HG03575 (cell line): ENCODE data around the gene SSX2.
"Not testable (repeated sequence)": the region's sequence is repeated elsewhere in the genome, so short reads cannot be mapped to it uniquely, and the experiment has no call there.

Experiments
- ATAC-seq: cut with Tn5 transposase; IDR thresholded peaks from one replicate; pipeline ENCODE4 v1.9.1; 2021; ENCODE audit not compliant: unreplicated experiment, insufficient number of reproducible peaks, low FRiP score; ENCODE audit errors: extremely low read depth

The SSX2 gene

GRCh38 chrX:52707078-52707477 lies at the start of gene SSX2:
SSX2 (minus strand) TSS chrX:52707178; CDS start chrX:52705749, 1,429 bp downstream.
- not testable (repeated sequence) for ATAC-seq

- not testable (repeated sequence) for ATAC-seq
Observed at GRCh38 chrX:52750952-52751351, 44.0 kb upstream of the SSX2 start, which contains the start of gene SSX2B. SSX2B (plus strand) TSS chrX:52751252; CDS start chrX:52752681, 1,429 bp downstream.

- not testable (repeated sequence) for ATAC-seq
Observed at GRCh38 chrX:52692034-52692433, 14.9 kb downstream of the SSX2 start.

- ATAC-seq: not testable (repeated sequence)
Observed at GRCh38 chrX:52662218-52662617, 44.8 kb downstream of the SSX2 start.

- not testable (repeated sequence) for ATAC-seq
Observed at GRCh38 chrX:52655475-52655874, 51.5 kb downstream of the SSX2 start.

GRCh38 chrX:52654800-52655199 lies 52.2 kb downstream of the SSX2 start, which contains the start of gene SSX7:
SSX7 (minus strand) TSS chrX:52654900; CDS start chrX:52653472, 1,428 bp downstream.
- ATAC-seq: not testable (repeated sequence)

GRCh38 chrX:52650676-52651075 lies 56.3 kb downstream of the SSX2 start:
- ATAC-seq: not testable (repeated sequence)

- ATAC-seq: not testable (repeated sequence)
Observed at GRCh38 chrX:52648956-52649355, 58.0 kb downstream of the SSX2 start.
